Measurements from ENCODE around the gene ZNG1A. TPM values are rescaled to one million over a fixed set of nuclear protein-coding genes. Genes with fewer than 3 reads are reported as not detected.
"Not testable (repeated sequence)": the region's sequence is repeated elsewhere in the genome, so short reads cannot be mapped to it uniquely, and the experiment has no call there.

ZNG1A gene
- total RNA-seq, 1 experiment from 2014 or later = 34.6 TPM

GRCh38 chr9:214648-215493 lies 36.0 kb upstream of the ZNG1A start, which contains the start of gene DOCK8:
TSS of gene DOCK8 (plus strand) at chr9:214865. CDS start at chr9:214977, 112 bp downstream.
- no peaks in the 10 kb centered on the region for H3K27me3 Mint-ChIP-seq (ENCODE audit: insufficient read depth, unreplicated experiment)
- H3K9me3 Mint-ChIP-seq (ENCODE audit: unreplicated experiment) = no peaks in the 10 kb centered on the region
- intact Hi-C loops (cut with micrococcal nuclease; ENCODE audit: unreplicated experiment) = loop anchor here (1.0 to 5.0 kb wide), 2 partner anchors 72 to 121 kb away; no protein-coding TSS in a partner anchor
- peak; percentile 80 to 89 for DNase-seq
- peak within 1 kb of the TSS; percentile 66 for H3K4me3 ChIP-seq (ENCODE audit: low read depth, low read length)
- peaks cover 13% of the 10 kb centered on the region for H3K4me1 Mint-ChIP-seq (ENCODE audit: low read depth, unreplicated experiment)
- no peaks in the 10 kb centered on the region for H3K27me3 ChIP-seq (replicated peaks; ENCODE audit: control insufficient read depth, insufficient read depth, low read length)
- no peaks in the 10 kb centered on the region for H3K36me3 ChIP-seq (ENCODE audit: control insufficient read depth, insufficient read depth, low read length)
- CTCF ChIA-PET = interaction anchor here (0.7 to 1.4 kb wide), 6 partner anchors 9 to 210 kb away, joined by 3 to 4 read pairs (median 3); no protein-coding TSS in a partner anchor
- no TSS peak for BruUV-seq (replicated peaks)
- H3K9me3 ChIP-seq = no peaks in the 10 kb centered on the region
- H3K36me3 Mint-ChIP-seq (ENCODE audit: insufficient read depth, unreplicated experiment) = no peaks in the 10 kb centered on the region
- peak within 1 kb of the TSS; percentile 61 for H3K27ac Mint-ChIP-seq (ENCODE audit: unreplicated experiment)
- peak; percentile 25 to 39 for TF ChIP-seq CTCF (IDR thresholded peaks at IDR 0.05; ENCODE audit: insufficient read depth in 1 of 2, low read depth in 1 of 2, low read length in 1 of 2, severe bottlenecking in 1 of 2, unreplicated experiment in 1 of 2)
- H3K4me1 ChIP-seq = peaks cover 25% of the 10 kb centered on the region
- H3K4me3 Mint-ChIP-seq (ENCODE audit: unreplicated experiment) = peak within 1 kb of the TSS; percentile 77
- POLR2A ChIA-PET = interaction anchor here (0.5 to 1.5 kb wide), 4 partner anchors 8 to 1464 kb away, joined by 3 to 8 read pairs (median 4); no protein-coding TSS in a partner anchor

GRCh38 chr9:214351-214647 lies 35.4 kb upstream of the ZNG1A start:
- Mint-ChIP-seq H3K27ac (ENCODE audit: unreplicated experiment) (peak overlapping the region; percentile 61), H3K9me3 (ENCODE audit: unreplicated experiment) (no peaks in the 10 kb centered on the region), H3K4me1 (ENCODE audit: low read depth, unreplicated experiment) (peaks cover 13% of the 10 kb centered on the region), H3K36me3 (ENCODE audit: insufficient read depth, unreplicated experiment) (no peaks in the 10 kb centered on the region), H3K4me3 (ENCODE audit: unreplicated experiment) (peak overlapping the region; percentile 77), H3K27me3 (ENCODE audit: insufficient read depth, unreplicated experiment) (no peaks in the 10 kb centered on the region)
- Histone ChIP-seq H3K36me3 (ENCODE audit: control insufficient read depth, insufficient read depth, low read length) (no peaks in the 10 kb centered on the region), H3K9me3 (no peaks in the 10 kb centered on the region), H3K4me1 (peaks cover 25% of the 10 kb centered on the region), H3K4me3 (ENCODE audit: low read depth, low read length) (peak overlapping the region; percentile 66), H3K27me3 (replicated peaks; ENCODE audit: control insufficient read depth, insufficient read depth, low read length) (no peaks in the 10 kb centered on the region)
- no TSS peak for BruUV-seq (replicated peaks)
- intact Hi-C loops (cut with micrococcal nuclease; ENCODE audit: unreplicated experiment) = no loop called here
- no peak for DNase-seq
- no peak for TF ChIP-seq CTCF (IDR thresholded peaks at IDR 0.05; ENCODE audit: insufficient read depth in 1 of 2, low read depth in 1 of 2, low read length in 1 of 2, severe bottlenecking in 1 of 2, unreplicated experiment in 1 of 2)
- POLR2A ChIA-PET = interaction anchor here (0.6 to 1.5 kb wide), 2 partner anchors 9 to 1465 kb away, joined by 5 to 8 read pairs; no protein-coding TSS in a partner anchor
- CTCF ChIA-PET = interaction anchor here (0.9 to 1.4 kb wide), 5 partner anchors 9 to 122 kb away, joined by 3 to 4 read pairs (median 3); no protein-coding TSS in a partner anchor

- H3K27me3 Mint-ChIP-seq (ENCODE audit: insufficient read depth, unreplicated experiment); H3K36me3 Mint-ChIP-seq (ENCODE audit: insufficient read depth, unreplicated experiment); H3K36me3 ChIP-seq (ENCODE audit: control insufficient read depth, insufficient read depth, low read length); H3K9me3 ChIP-seq; intact Hi-C loops (cut with micrococcal nuclease; ENCODE audit: unreplicated experiment); DNase-seq; H3K9me3 Mint-ChIP-seq (ENCODE audit: unreplicated experiment); H3K27me3 ChIP-seq (replicated peaks; ENCODE audit: control insufficient read depth, insufficient read depth, low read length): not testable (repeated sequence)
- H3K4me3 Mint-ChIP-seq (ENCODE audit: unreplicated experiment) = peak overlapping the region; percentile 77
- CTCF ChIA-PET = interaction anchor here (0.9 to 1.2 kb wide), 4 partner anchors 10 to 117 kb away, joined by 3 to 4 read pairs (median 3); no protein-coding TSS in a partner anchor
- BruUV-seq (replicated peaks) = TSS peak; percentile 86
- POLR2A ChIA-PET = interaction anchor here (0.6 to 1.5 kb wide), 2 partner anchors 9 to 1465 kb away, joined by 5 to 8 read pairs; no protein-coding TSS in a partner anchor
- peaks cover 25% of the 10 kb centered on the region for H3K4me1 ChIP-seq
- H3K4me3 ChIP-seq (ENCODE audit: low read depth, low read length) = peak overlapping the region; percentile 66
- H3K27ac Mint-ChIP-seq (ENCODE audit: unreplicated experiment) = peak overlapping the region; percentile 61
- H3K4me1 Mint-ChIP-seq (ENCODE audit: low read depth, unreplicated experiment) = peaks cover 13% of the 10 kb centered on the region
These were observed 35.0 kb upstream of the ZNG1A start for GRCh38 chr9:213901-214300.
